ENCODE results near the gene GUCY1A2. TPM values are rescaled to one million over a fixed set of nuclear protein-coding genes. Genes with fewer than 3 reads are reported as not detected.
"Not testable (repeated sequence)": the region's sequence is repeated elsewhere in the genome, so short reads cannot be mapped to it uniquely, and the experiment has no call there.

GUCY1A2 gene
- total RNA-seq, 2 experiments from 2014 or later: not detected

DNA sequence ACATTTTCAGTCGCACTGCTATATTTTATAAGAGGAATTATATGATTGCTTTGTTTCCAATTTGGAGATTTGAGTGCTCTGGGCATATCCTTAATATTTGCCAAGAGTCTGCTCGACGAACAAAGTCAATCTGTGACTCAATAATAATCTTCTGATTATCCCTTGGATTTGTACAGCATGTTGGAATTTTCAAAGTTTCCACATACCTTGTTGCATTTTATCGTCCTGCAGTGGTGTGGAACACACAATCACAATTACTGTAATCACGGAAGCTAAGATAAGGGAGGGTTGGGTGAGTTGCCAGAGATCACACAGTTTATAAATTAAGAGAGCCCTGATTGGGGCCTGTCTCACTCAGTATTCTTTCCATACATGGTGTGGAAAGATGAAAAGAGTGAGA is 189.3 kb downstream of the GUCY1A2 start:
- Mint-ChIP-seq H3K27ac (no peak overlapping the region), H3K27me3 (no peaks in the 10 kb centered on the region), H3K4me1 (ENCODE audit: low read depth) (no peaks in the 10 kb centered on the region), H3K9me3 (peaks cover 8% of the 10 kb centered on the region), H3K36me3 (ENCODE audit: low read depth) (no peaks in the 10 kb centered on the region), H3K4me3 (no peak overlapping the region)
- Histone ChIP-seq H3K4me3 (ENCODE audit: low read length) (no peak overlapping the region), H3K27ac (ENCODE audit: low read depth in 1 of 2, low read length in 2 of 2) (no peak overlapping the region), H3K36me3 (ENCODE audit: insufficient read depth, low read length) (no peaks in the 10 kb centered on the region), H3K9me3 (ENCODE audit: control insufficient read depth in 1 of 2, insufficient read depth in 1 of 2, low read length in 2 of 2) (peaks cover 3 to 5% of the 10 kb centered on the region in 2 experiments), H3K27me3 (ENCODE audit: control insufficient read depth in 1 of 2, insufficient read depth in 2 of 2, low read length in 2 of 2) (no peaks in the 10 kb centered on the region), H3K4me1 (ENCODE audit: insufficient read depth, low read length) (no peaks in the 10 kb centered on the region)
- CTCF ChIA-PET: no interaction called here
- DNase-seq (no peak), ATAC-seq (ENCODE audit: poor library complexity) (no peak)
- TF ChIP-seq, protein P1, sequence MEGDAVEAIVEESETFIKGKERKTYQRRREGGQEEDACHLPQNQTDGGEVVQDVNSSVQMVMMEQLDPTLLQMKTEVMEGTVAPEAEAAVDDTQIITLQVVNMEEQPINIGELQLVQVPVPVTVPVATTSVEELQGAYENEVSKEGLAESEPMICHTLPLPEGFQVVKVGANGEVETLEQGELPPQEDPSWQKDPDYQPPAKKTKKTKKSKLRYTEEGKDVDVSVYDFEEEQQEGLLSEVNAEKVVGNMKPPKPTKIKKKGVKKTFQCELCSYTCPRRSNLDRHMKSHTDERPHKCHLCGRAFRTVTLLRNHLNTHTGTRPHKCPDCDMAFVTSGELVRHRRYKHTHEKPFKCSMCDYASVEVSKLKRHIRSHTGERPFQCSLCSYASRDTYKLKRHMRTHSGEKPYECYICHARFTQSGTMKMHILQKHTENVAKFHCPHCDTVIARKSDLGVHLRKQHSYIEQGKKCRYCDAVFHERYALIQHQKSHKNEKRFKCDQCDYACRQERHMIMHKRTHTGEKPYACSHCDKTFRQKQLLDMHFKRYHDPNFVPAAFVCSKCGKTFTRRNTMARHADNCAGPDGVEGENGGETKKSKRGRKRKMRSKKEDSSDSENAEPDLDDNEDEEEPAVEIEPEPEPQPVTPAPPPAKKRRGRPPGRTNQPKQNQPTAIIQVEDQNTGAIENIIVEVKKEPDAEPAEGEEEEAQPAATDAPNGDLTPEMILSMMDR (IDR thresholded peaks at IDR 0.05): no peak
- POLR2A ChIA-PET: no interaction called here
- intact Hi-C loops (cut with DNase I, micrococcal nuclease): no loop called here

DNA sequence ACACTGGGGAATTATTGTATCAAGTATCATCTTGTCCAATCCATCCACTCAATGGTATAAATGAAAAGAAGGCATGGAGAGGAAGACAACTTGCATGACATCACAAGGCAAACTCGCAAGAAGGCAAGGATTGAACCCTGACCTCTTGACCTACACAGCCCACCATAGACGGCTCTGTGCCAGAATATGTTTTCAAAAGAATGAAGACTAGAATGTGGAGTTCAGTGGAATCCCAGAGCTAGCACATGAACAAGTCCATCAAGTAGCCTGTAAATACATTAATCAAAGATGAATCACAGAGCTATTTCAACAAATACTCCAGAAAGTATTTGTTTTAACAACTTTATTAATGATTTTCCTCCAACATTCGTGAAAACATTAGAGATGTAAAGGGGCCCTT is 189.7 kb downstream of the GUCY1A2 start:
- Histone ChIP-seq H3K27ac (ENCODE audit: low read depth in 1 of 2, low read length in 2 of 2) (no peak overlapping the region), H3K27me3 (ENCODE audit: control insufficient read depth in 1 of 2, insufficient read depth in 2 of 2, low read length in 2 of 2) (no peaks in the 10 kb centered on the region), H3K36me3 (ENCODE audit: insufficient read depth, low read length) (no peaks in the 10 kb centered on the region), H3K4me1 (ENCODE audit: insufficient read depth, low read length) (no peaks in the 10 kb centered on the region), H3K4me3 (ENCODE audit: low read length) (no peak overlapping the region), H3K9me3 (ENCODE audit: control insufficient read depth in 1 of 2, insufficient read depth in 1 of 2, low read length in 2 of 2) (peaks cover 3 to 5% of the 10 kb centered on the region in 2 experiments)
- peaks cover 8% of the 10 kb centered on the region for H3K9me3 Mint-ChIP-seq
- TF ChIP-seq, protein P1 (IDR thresholded peaks at IDR 0.05): no peak
- H3K27me3 Mint-ChIP-seq: no peaks in the 10 kb centered on the region
- no peak for ATAC-seq (ENCODE audit: poor library complexity)
- POLR2A ChIA-PET: no interaction called here
- CTCF ChIA-PET: no interaction called here
- DNase-seq: no peak
- no peaks in the 10 kb centered on the region for H3K4me1 Mint-ChIP-seq (ENCODE audit: low read depth)
- H3K36me3 Mint-ChIP-seq (ENCODE audit: low read depth): no peaks in the 10 kb centered on the region
- H3K4me3 Mint-ChIP-seq: no peak overlapping the region
- H3K27ac Mint-ChIP-seq: no peak overlapping the region
- intact Hi-C loops (cut with DNase I, micrococcal nuclease): no loop called here

DNA sequence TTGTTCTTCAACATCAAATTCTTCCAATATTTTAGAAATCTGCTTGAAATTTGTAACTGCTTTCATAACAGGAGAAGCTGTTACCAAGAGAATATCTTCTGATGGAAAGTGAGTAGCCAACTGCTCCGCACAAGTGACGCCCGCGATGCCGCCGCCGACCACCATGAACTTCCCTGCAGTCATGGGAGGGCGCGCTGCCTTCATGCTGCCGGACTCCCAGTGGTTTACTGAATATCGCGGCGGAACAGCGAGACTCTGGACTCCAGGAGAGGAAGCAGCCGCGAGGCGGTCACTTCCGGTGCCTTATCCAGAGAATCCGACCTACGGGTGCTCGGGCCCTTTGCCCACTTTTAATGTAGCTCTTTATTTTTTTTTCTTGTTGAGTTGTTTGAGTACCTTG is 190.6 kb downstream of the GUCY1A2 start:
- intact Hi-C loops (cut with DNase I, micrococcal nuclease): no loop called here
- Histone ChIP-seq H3K27ac (ENCODE audit: low read depth in 1 of 2, low read length in 2 of 2) (no peak overlapping the region), H3K9me3 (ENCODE audit: control insufficient read depth in 1 of 2, insufficient read depth in 1 of 2, low read length in 2 of 2) (peaks cover 3 to 5% of the 10 kb centered on the region in 2 experiments), H3K4me3 (ENCODE audit: low read length) (no peak overlapping the region), H3K4me1 (ENCODE audit: insufficient read depth, low read length) (no peaks in the 10 kb centered on the region), H3K36me3 (ENCODE audit: insufficient read depth, low read length) (no peaks in the 10 kb centered on the region), H3K27me3 (ENCODE audit: control insufficient read depth in 1 of 2, insufficient read depth in 2 of 2, low read length in 2 of 2) (no peaks in the 10 kb centered on the region)
- TF ChIP-seq, protein P1 (IDR thresholded peaks at IDR 0.05): no peak
- Mint-ChIP-seq H3K9me3 (peaks cover 9% of the 10 kb centered on the region), H3K27ac (no peak overlapping the region), H3K27me3 (no peaks in the 10 kb centered on the region), H3K36me3 (ENCODE audit: low read depth) (no peaks in the 10 kb centered on the region), H3K4me3 (no peak overlapping the region), H3K4me1 (ENCODE audit: low read depth) (no peaks in the 10 kb centered on the region)
- DNase-seq: no peak
- ChIA-PET CTCF (no interaction called here), POLR2A (no interaction called here)
- ATAC-seq (ENCODE audit: poor library complexity): no peak

DNA sequence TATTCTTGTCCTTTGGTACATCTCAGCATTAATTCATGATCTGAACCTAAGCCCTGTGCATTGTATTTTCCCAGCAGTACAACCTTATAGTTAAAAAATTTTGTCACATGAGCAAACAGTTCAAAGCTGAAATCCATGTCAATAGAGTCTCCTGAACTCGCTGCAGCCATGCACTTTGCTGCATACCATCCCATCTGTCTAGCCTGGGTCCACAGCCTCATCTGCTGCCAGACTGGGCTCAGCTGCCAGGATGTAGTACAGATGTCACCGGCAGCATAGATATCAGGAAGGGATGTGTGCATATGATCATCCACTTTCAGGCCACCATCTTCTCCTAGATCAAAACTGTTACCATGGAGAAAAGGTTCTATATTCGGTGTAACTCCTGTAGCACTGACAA is 191.7 kb downstream of the GUCY1A2 start:
- H3K27ac Mint-ChIP-seq; H3K27ac ChIP-seq (ENCODE audit: low read depth in 1 of 2, low read length in 2 of 2); H3K4me3 ChIP-seq (ENCODE audit: low read length); H3K4me1 ChIP-seq (ENCODE audit: insufficient read depth, low read length); H3K4me3 Mint-ChIP-seq; ATAC-seq (ENCODE audit: poor library complexity); H3K9me3 ChIP-seq (ENCODE audit: control insufficient read depth in 1 of 2, insufficient read depth in 1 of 2, low read length in 2 of 2); CTCF ChIA-PET; H3K36me3 ChIP-seq (ENCODE audit: insufficient read depth, low read length); H3K4me1 Mint-ChIP-seq (ENCODE audit: low read depth); DNase-seq; H3K36me3 Mint-ChIP-seq (ENCODE audit: low read depth); POLR2A ChIA-PET; intact Hi-C loops (cut with DNase I, micrococcal nuclease); H3K27me3 ChIP-seq (ENCODE audit: control insufficient read depth in 1 of 2, insufficient read depth in 2 of 2, low read length in 2 of 2); H3K27me3 Mint-ChIP-seq: not testable (repeated sequence)
- peaks cover 12% of the 10 kb centered on the region for H3K9me3 Mint-ChIP-seq
